ENCODE results near the gene BTN3A1.

Gene BTN3A1

GRCh38 chr6:26450240-26450639 lies 48.2 kb downstream of the BTN3A1 start:
- Histone ChIP-seq H4K20me1 (ENCODE audit: insufficient read depth, low read length) (no peaks in the 10 kb centered on the region), H3K27me3 (ENCODE audit: low read depth, low read length) (no peaks in the 10 kb centered on the region), H3K9me3 (ENCODE audit: insufficient read depth, low read length) (no peaks in the 10 kb centered on the region), H3K4me1 (ENCODE audit: low read length) (peaks cover 10% of the 10 kb centered on the region; the same call in 1 of the 2 replicates), H3K4me3 (ENCODE audit: low read length) (no peak overlapping the region), H3K36me3 (replicated peaks; ENCODE audit: low read depth, low read length) (no peaks in the 10 kb centered on the region), H3K27ac (ENCODE audit: low read length) (no peak overlapping the region), H3K9ac (ENCODE audit: low read length) (no peak overlapping the region), H3K4me2 (ENCODE audit: low read length) (no peak overlapping the region), H2AFZ (ENCODE audit: low read depth, low read length) (no peak overlapping the region), H3K79me2 (ENCODE audit: low read length) (no peaks in the 10 kb centered on the region)
- TF ChIP-seq EZH2phosphoT487 (IDR thresholded peaks at IDR 0.05; ENCODE audit: low read depth) (no peak), CTCF (IDR thresholded peaks at IDR 0.05; ENCODE audit: low read depth, low read length) (no peak)

- no peak overlapping the region for H3K9ac ChIP-seq (ENCODE audit: low read length)
- H3K4me3 ChIP-seq (ENCODE audit: low read length) = no peak overlapping the region
- H3K9me3 ChIP-seq (ENCODE audit: insufficient read depth, low read length) = no peaks in the 10 kb centered on the region
- no peaks in the 10 kb centered on the region for H3K27me3 ChIP-seq (ENCODE audit: low read depth, low read length)
- peaks cover 7% of the 10 kb centered on the region for H3K4me1 ChIP-seq (ENCODE audit: low read length)
- H3K27ac ChIP-seq (ENCODE audit: low read length) = no peak overlapping the region
- no peak overlapping the region for H3K4me2 ChIP-seq (ENCODE audit: low read length)
- no peak overlapping the region for H2AFZ ChIP-seq (ENCODE audit: low read depth, low read length)
- H3K36me3 ChIP-seq (replicated peaks; ENCODE audit: low read depth, low read length) = no peaks in the 10 kb centered on the region
- no peak for TF ChIP-seq CTCF (IDR thresholded peaks at IDR 0.05; ENCODE audit: low read depth, low read length)
- TF ChIP-seq EZH2phosphoT487 (IDR thresholded peaks at IDR 0.05; ENCODE audit: low read depth) = no peak
- H3K79me2 ChIP-seq (ENCODE audit: low read length) = no peaks in the 10 kb centered on the region
- no peaks in the 10 kb centered on the region for H4K20me1 ChIP-seq (ENCODE audit: insufficient read depth, low read length)
Observed at GRCh38 chr6:26452631-26453235, 50.7 kb downstream of the BTN3A1 start.

- Histone ChIP-seq H3K9ac (ENCODE audit: low read length) (no peak overlapping the region), H3K9me3 (ENCODE audit: insufficient read depth, low read length) (no peaks in the 10 kb centered on the region), H3K79me2 (ENCODE audit: low read length) (peaks cover 12% of the 10 kb centered on the region), H3K27ac (ENCODE audit: low read length) (no peak overlapping the region), H3K4me3 (ENCODE audit: low read length) (no peak overlapping the region), H2AFZ (ENCODE audit: low read depth, low read length) (no peak overlapping the region), H4K20me1 (ENCODE audit: insufficient read depth, low read length) (no peaks in the 10 kb centered on the region), H3K4me1 (ENCODE audit: low read length) (peaks cover 7% of the 10 kb centered on the region), H3K27me3 (ENCODE audit: low read depth, low read length) (no peaks in the 10 kb centered on the region), H3K4me2 (ENCODE audit: low read length) (no peak overlapping the region), H3K36me3 (replicated peaks; ENCODE audit: low read depth, low read length) (no peaks in the 10 kb centered on the region)
- no peak for TF ChIP-seq EZH2phosphoT487 (IDR thresholded peaks at IDR 0.05; ENCODE audit: low read depth)
- TF ChIP-seq CTCF (IDR thresholded peaks at IDR 0.05; ENCODE audit: low read depth, low read length) = no peak
Observed at GRCh38 chr6:26454631-26455030, 52.6 kb downstream of the BTN3A1 start.

DNA sequence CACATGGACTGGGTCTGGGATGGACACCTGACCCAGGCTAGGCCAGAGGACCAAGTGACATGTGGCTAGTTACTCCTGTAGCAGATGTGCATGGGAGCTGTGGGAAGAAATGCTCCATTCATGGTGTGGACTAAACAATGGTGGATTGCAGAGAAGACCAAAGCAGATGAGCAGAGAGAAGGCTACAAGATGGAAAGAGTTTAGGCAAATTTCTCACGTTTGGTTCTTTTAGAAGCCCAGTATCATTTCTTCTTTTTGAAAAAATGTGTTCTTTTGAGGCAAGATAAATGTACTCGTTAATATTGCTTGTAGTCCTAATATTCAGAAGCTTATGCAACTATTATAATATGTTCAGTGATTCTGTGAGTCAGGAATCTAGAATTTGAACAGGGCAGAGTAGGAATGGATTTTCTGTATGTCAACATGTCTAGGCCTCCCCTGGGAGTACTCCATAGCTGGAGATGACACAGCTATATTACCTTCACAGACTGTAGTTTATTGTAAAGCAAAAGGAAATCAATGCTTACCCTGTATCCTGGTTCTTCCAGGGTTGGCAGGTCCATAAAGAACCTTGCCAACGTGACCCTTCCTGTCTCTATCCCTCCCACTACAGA lies 53.4 kb downstream of the BTN3A1 start:
- Histone ChIP-seq H3K4me3 (ENCODE audit: low read length) (no peak overlapping the region), H3K79me2 (ENCODE audit: low read length) (peaks cover 12% of the 10 kb centered on the region), H3K4me2 (ENCODE audit: low read length) (no peak overlapping the region; the same call in 1 of the 2 replicates), H4K20me1 (ENCODE audit: insufficient read depth, low read length) (no peaks in the 10 kb centered on the region), H3K27ac (ENCODE audit: low read length) (no peak overlapping the region), H3K27me3 (ENCODE audit: low read depth, low read length) (no peaks in the 10 kb centered on the region), H3K4me1 (ENCODE audit: low read length) (peaks cover 7% of the 10 kb centered on the region), H3K36me3 (replicated peaks; ENCODE audit: low read depth, low read length) (peaks cover 2% of the 10 kb centered on the region), H3K9me3 (ENCODE audit: insufficient read depth, low read length) (no peaks in the 10 kb centered on the region), H3K9ac (ENCODE audit: low read length) (no peak overlapping the region), H2AFZ (ENCODE audit: low read depth, low read length) (no peak overlapping the region)
- no peak for TF ChIP-seq CTCF (IDR thresholded peaks at IDR 0.05; ENCODE audit: low read depth, low read length)
- TF ChIP-seq EZH2phosphoT487 (IDR thresholded peaks at IDR 0.05; ENCODE audit: low read depth) = no peak
